ENCODE data around the gene CASZ1. TPM values are rescaled to one million over a fixed set of nuclear protein-coding genes. Genes with fewer than 3 reads are reported as not detected.

The CASZ1 gene
- total and polyA plus RNA-seq, 2 experiments from 2014 or later: 6.2 to 6.7 TPM

GRCh38 chr1:10721381-10722321 lies 74.8 kb downstream of the CASZ1 start (continued):
- TF ChIP-seq ZNF462 (CRISPR knock-in tag; IDR thresholded peaks at IDR 0.05) (no peak), EZH2 (IDR thresholded peaks at IDR 0.05; ENCODE audit: low read depth, unreplicated experiment) (no peak), ETS1 (IDR thresholded peaks at IDR 0.05) (no peak), NANOG (IDR thresholded peaks at IDR 0.05; ENCODE audit: borderline replicate concordance) (no peak), EZH2phosphoT487 (IDR thresholded peaks at IDR 0.05; ENCODE audit: unreplicated experiment) (no peak), CREB1 (CRISPR knock-in tag; IDR thresholded peaks at IDR 0.05; ENCODE audit: low read depth) (no peak), JUNB (IDR thresholded peaks at IDR 0.05; ENCODE audit: unreplicated experiment) (no peak), POLR2AphosphoS5 (IDR thresholded peaks at IDR 0.05; ENCODE audit: low read depth) (no peak), STAT1 (IDR thresholded peaks at IDR 0.05; ENCODE audit: unreplicated experiment) (no peak)
